Mesothelial cell of epicardium (in vitro differentiated cells): ENCODE measurements around the gene TMEM254. TPM values are rescaled to one million over a fixed set of nuclear protein-coding genes. Genes with fewer than 3 reads are reported as not detected.
"Not testable (repeated sequence)": the region's sequence is repeated elsewhere in the genome, so short reads cannot be mapped to it uniquely, and the experiment has no call there.

ENCODE experiments used
- DNase-seq, 2 experiments: peaks; one replicate each; pipeline ENCODE4 v3.0.0; 2021; ENCODE audit warnings: low spot score in 2 of 2; ENCODE audit not compliant: unreplicated experiment in 2 of 2
- H3K27ac Mint-ChIP-seq: 2 replicates; pipeline ENCODE4 v1.8.0; 2021; ENCODE audit warnings: mixed read lengths
- H3K27me3 Mint-ChIP-seq: 2 replicates; pipeline ENCODE4 v1.8.0; 2021; ENCODE audit warnings: low read depth, mixed read lengths
- H3K36me3 Mint-ChIP-seq: 2 replicates; pipeline ENCODE4 v1.8.0; 2021; ENCODE audit warnings: mixed read lengths
- H3K4me1 Mint-ChIP-seq: 2 replicates; pipeline ENCODE4 v1.8.0; 2021; ENCODE audit warnings: mixed read lengths
- H3K4me3 Mint-ChIP-seq: 2 replicates; pipeline ENCODE4 v1.8.0; 2021; ENCODE audit warnings: mild to moderate bottlenecking, moderate library complexity, mixed read lengths
- H3K9me3 Mint-ChIP-seq: 2 replicates; pipeline ENCODE4 v1.8.0; 2021; ENCODE audit warnings: mixed read lengths
- total RNA-seq: library from RNA; stranded (reverse); gene quantifications from 3 replicates; pipeline ENCODE4 v1.2.1, GENCODE V29; 2021
- TF ChIP-seq, protein P1 (sequence below): fragments of 200-600 bp; sonication (generic); IDR thresholded peaks from one replicate; pipeline ENCODE4 v1.5.0; 2021; ENCODE audit warnings: antibody characterized with exemption; ENCODE audit not compliant: unreplicated experiment

TMEM254 gene
- total RNA-seq, 1 donor from 2014 or later: 26.1 TPM

DNA sequence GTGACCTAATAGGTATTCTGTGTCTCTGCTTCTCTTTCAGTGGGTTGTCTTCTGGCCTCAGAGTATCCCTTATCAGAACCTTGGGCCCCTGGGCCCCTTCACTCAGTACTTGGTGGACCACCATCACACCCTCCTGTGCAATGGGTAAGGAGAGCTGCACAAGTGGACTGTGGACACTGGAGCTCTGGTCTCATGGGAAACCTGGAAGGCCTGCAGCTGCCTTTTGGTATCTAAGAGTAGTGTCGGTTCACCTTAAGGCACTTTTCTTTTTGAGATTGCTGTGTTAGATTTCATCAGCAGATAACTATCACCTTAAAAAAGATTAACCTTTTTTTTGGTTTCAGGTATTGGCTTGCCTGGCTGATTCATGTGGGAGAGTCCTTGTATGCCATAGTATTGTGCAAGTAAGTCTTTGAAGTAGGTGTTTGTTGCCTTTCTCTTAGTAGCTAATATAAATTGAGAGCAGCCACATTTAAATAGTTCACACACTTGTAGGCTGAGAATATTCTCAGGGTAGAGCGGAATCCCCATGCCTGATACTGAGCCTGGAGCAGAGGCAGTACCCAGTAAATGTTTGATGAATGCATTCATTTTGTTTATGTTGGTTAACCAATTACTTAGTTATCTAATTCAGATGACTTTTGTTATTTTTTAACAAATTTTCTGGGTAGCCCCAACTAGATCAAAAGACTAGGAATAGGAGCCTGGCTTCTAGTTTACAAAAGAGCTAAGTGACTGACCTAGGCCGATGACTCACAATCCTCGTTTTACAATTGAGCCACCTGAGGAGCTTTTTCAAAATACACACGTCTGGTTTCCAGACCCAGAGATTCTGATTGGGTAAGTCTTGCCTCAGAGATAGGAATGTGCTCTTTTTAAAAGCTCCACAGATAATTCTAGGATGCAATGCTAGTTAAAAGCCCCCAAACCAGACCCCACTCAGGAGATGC, 3.6 kb downstream of the TMEM254 start:
- H3K27me3 Mint-ChIP-seq: no peaks in the 10 kb centered on the region
- H3K36me3 Mint-ChIP-seq: peaks cover 4% of the 10 kb centered on the region
- H3K4me1 Mint-ChIP-seq: peaks cover 16% of the 10 kb centered on the region
- H3K9me3 Mint-ChIP-seq: no peaks in the 10 kb centered on the region
- H3K27ac Mint-ChIP-seq: no peak overlapping the region
- no peak for DNase-seq
- no peak overlapping the region for H3K4me3 Mint-ChIP-seq
- TF ChIP-seq, protein P1, sequence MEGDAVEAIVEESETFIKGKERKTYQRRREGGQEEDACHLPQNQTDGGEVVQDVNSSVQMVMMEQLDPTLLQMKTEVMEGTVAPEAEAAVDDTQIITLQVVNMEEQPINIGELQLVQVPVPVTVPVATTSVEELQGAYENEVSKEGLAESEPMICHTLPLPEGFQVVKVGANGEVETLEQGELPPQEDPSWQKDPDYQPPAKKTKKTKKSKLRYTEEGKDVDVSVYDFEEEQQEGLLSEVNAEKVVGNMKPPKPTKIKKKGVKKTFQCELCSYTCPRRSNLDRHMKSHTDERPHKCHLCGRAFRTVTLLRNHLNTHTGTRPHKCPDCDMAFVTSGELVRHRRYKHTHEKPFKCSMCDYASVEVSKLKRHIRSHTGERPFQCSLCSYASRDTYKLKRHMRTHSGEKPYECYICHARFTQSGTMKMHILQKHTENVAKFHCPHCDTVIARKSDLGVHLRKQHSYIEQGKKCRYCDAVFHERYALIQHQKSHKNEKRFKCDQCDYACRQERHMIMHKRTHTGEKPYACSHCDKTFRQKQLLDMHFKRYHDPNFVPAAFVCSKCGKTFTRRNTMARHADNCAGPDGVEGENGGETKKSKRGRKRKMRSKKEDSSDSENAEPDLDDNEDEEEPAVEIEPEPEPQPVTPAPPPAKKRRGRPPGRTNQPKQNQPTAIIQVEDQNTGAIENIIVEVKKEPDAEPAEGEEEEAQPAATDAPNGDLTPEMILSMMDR: no peak

DNA sequence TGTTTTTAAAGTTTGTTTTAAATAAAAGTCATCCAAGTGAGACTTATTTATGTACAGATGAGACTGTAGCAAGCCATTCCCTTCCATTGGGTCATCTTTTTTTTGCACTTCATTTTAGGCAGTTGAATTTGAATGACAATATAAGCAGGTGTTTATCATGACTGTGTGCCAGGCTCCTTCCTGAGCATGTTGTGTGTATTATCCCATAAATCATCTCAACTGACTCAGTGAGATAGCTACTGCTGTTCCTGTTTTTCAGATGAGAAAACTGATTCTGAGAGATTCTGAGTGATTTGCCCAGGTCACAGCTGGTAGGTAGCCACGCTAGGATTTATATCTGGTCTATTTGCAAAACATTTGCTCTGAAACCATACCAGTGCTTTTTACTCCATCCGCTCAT, 11.7 kb downstream of the TMEM254 start:
- peaks cover 8% of the 10 kb centered on the region for H3K36me3 Mint-ChIP-seq
- H3K27me3 Mint-ChIP-seq: no peaks in the 10 kb centered on the region
- H3K9me3 Mint-ChIP-seq: no peaks in the 10 kb centered on the region
- H3K27ac Mint-ChIP-seq: no peak overlapping the region
- DNase-seq: no peak
- TF ChIP-seq, protein P1: no peak
- no peaks in the 10 kb centered on the region for H3K4me1 Mint-ChIP-seq
- no peak overlapping the region for H3K4me3 Mint-ChIP-seq

DNA sequence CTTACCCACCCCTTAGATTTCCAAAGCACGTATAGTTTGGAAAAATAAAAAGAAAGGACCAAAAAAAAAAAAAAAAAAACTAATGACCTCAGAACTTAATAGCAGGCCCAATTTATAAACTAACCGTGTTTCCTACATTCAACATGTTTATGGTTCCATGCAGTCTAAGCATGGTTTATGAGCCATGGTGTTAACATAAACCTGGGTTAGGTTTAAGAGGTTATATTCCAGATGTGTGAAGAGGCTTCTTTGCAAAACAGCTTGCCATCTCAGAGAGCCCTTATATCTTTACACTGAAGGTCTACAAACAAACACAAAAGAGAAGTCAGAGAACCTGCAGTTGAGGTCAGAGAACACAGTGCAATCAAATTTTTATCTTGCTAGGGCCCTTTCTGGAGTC, 15.8 kb downstream of the TMEM254 start:
- no peak overlapping the region for H3K4me3 Mint-ChIP-seq
- H3K27ac Mint-ChIP-seq: no peak overlapping the region
- H3K4me1 Mint-ChIP-seq: no peaks in the 10 kb centered on the region
- TF ChIP-seq, protein P1: no peak
- H3K27me3 Mint-ChIP-seq: no peaks in the 10 kb centered on the region
- H3K36me3 Mint-ChIP-seq: no peaks in the 10 kb centered on the region
- peaks cover 5% of the 10 kb centered on the region for H3K9me3 Mint-ChIP-seq
- no peak for DNase-seq

DNA sequence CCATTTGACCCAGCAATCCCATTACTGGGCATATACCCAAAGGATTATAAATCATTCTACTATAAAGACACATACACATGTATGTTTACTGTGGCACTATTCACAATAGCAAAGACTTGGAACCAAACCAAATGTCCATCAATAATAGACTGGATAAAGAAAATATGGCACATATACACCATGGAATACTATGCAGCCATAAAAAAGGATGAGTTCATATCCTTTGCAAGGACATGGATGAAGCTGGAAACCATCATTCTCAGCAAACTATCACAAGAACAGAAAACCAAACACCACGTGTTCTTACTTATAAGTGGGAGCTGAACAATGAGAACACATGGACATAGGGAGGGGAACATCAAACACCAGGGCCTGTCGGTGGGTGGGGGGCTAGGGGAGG, 19.8 kb downstream of the TMEM254 start:
- not testable (repeated sequence) for H3K9me3 Mint-ChIP-seq, H3K4me3 Mint-ChIP-seq, H3K36me3 Mint-ChIP-seq, H3K27ac Mint-ChIP-seq, H3K27me3 Mint-ChIP-seq, DNase-seq
- H3K4me1 Mint-ChIP-seq: peaks cover 14% of the 10 kb centered on the region

DNA sequence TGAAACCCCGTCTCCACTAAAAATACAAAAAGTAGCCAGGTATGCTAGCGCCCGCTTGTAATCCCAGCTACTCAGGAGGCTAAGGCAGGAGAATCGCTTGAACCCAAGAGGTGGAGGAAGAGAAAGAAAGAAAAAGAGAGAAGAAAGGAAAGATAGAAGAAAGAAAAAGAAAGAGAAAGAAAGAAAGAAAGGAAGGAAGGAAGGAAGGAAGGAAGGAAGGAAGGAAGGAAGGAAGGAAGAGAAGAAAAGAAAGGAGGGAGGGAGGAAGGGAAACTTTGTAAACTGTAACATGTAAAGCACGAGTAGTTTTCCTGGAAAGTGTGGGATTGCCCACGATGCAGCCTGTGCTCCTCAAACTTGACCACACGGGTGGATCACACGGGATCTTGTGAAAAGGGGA, 20.8 kb downstream of the TMEM254 start:
- not testable (repeated sequence) for H3K4me3 Mint-ChIP-seq, DNase-seq, H3K27me3 Mint-ChIP-seq, H3K9me3 Mint-ChIP-seq, H3K36me3 Mint-ChIP-seq, H3K27ac Mint-ChIP-seq
- peaks cover 22% of the 10 kb centered on the region for H3K4me1 Mint-ChIP-seq

DNA sequence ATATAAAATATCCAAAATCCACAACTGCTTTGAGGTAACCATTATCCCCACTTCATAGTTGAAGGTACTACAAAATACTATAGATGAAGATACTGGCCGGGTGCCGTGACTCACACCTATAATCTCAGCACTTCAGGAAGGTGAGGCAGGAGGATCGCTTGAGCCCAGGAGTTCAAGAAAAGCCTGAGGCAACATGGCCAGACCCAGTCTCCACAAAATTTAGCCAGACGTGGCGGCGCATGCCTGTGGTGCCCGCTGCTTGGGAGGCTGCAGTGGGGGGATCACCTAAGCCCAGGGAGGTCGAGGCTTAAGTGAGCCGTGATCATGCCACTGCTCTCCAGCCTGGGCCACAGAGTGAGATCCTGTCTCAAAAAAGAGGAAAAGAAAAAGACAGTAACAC, 21.7 kb downstream of the TMEM254 start:
- Mint-ChIP-seq H3K4me1 (peaks cover 28% of the 10 kb centered on the region), H3K36me3 (no peaks in the 10 kb centered on the region), H3K9me3 (peaks cover 5% of the 10 kb centered on the region), H3K27me3 (no peaks in the 10 kb centered on the region), H3K4me3 (no peak overlapping the region), H3K27ac (no peak overlapping the region)
- no peak for DNase-seq
- TF ChIP-seq, protein P1: no peak
